Measurements from ENCODE around the gene MS4A4E. TPM values are rescaled to one million over a fixed set of nuclear protein-coding genes. Genes with fewer than 3 reads are reported as not detected.

Gene MS4A4E
- total RNA-seq, 2 donors from 2014 or later = 0.59 to 0.71 TPM

- DNase-seq (ENCODE audit: low spot score) = no peak
- no peak for TF ChIP-seq CTCF (IDR thresholded peaks at IDR 0.05)
- H3K9me3 ChIP-seq = no peaks in the 10 kb centered on the region
- no peak overlapping the region for H3K4me3 ChIP-seq
- H3K27me3 ChIP-seq = no peaks in the 10 kb centered on the region
- H3K27ac ChIP-seq = peak overlapping the region in 1 of 2 donors; percentile 53
- no peaks in the 10 kb centered on the region for H3K4me1 ChIP-seq
- H3K36me3 ChIP-seq = no peaks in the 10 kb centered on the region
Observed at GRCh38 chr11:60184824-60185511, 58.0 kb downstream of the MS4A4E start.

- peak overlapping the region; percentile 33 to 53 for H3K27ac ChIP-seq
- H3K27me3 ChIP-seq = no peaks in the 10 kb centered on the region
- no peak overlapping the region for H3K4me3 ChIP-seq
- no peak for DNase-seq (ENCODE audit: low spot score)
- no peaks in the 10 kb centered on the region for H3K9me3 ChIP-seq
- TF ChIP-seq CTCF (IDR thresholded peaks at IDR 0.05) = no peak
- H3K4me1 ChIP-seq = no peaks in the 10 kb centered on the region
- no peaks in the 10 kb centered on the region for H3K36me3 ChIP-seq
Observed at GRCh38 chr11:60183591-60184205, 59.2 kb downstream of the MS4A4E start.

- Histone ChIP-seq H3K36me3 (no peaks in the 10 kb centered on the region), H3K27me3 (no peaks in the 10 kb centered on the region), H3K4me3 (peak within 1 kb of the TSS in 1 of 2 donors; percentile 20), H3K27ac (peak within 1 kb of the TSS; percentile 42 to 53), H3K4me1 (no peaks in the 10 kb centered on the region), H3K9me3 (no peaks in the 10 kb centered on the region)
- DNase-seq (ENCODE audit: low spot score) = no peak
- no peak for TF ChIP-seq CTCF (IDR thresholded peaks at IDR 0.05)
Observed at GRCh38 chr11:60182541-60183330, 60.2 kb downstream of the MS4A4E start, which contains the start of gene MS4A6A. Gene MS4A6A (minus strand): TSS chr11:60183083. CDS start chr11:60181727, 1,356 bp downstream.

GRCh38 chr11:60175860-60176275 is 67.1 kb downstream of the MS4A4E start:
- Histone ChIP-seq H3K36me3 (no peaks in the 10 kb centered on the region), H3K4me3 (no peak overlapping the region), H3K27ac (no peak overlapping the region), H3K27me3 (no peaks in the 10 kb centered on the region), H3K9me3 (no peaks in the 10 kb centered on the region), H3K4me1 (no peaks in the 10 kb centered on the region)
- no peak for DNase-seq (ENCODE audit: low spot score)
- TF ChIP-seq CTCF (IDR thresholded peaks at IDR 0.05) = no peak

GRCh38 chr11:60172011-60172410 is 70.9 kb downstream of the MS4A4E start:
- Histone ChIP-seq H3K4me3 (no peak overlapping the region), H3K27ac (no peak overlapping the region), H3K27me3 (no peaks in the 10 kb centered on the region), H3K4me1 (peaks cover 0 to 6% of the 10 kb centered on the region in 2 donors), H3K9me3 (no peaks in the 10 kb centered on the region), H3K36me3 (no peaks in the 10 kb centered on the region)
- DNase-seq (ENCODE audit: low spot score) = no peak
- TF ChIP-seq CTCF (IDR thresholded peaks at IDR 0.05) = no peak

Data from right atrium auricular region (tissue), 2 donors.